GM18498 (cell line): Measurements from ENCODE around the gene MCF2L.

ENCODE experiments used
- ATAC-seq: cut with Tn5 transposase; IDR thresholded peaks from one replicate; pipeline ENCODE4 v1.9.1; 2021; ENCODE audit warnings: mild to moderate bottlenecking, moderate library complexity; ENCODE audit not compliant: unreplicated experiment

MCF2L gene

DNA sequence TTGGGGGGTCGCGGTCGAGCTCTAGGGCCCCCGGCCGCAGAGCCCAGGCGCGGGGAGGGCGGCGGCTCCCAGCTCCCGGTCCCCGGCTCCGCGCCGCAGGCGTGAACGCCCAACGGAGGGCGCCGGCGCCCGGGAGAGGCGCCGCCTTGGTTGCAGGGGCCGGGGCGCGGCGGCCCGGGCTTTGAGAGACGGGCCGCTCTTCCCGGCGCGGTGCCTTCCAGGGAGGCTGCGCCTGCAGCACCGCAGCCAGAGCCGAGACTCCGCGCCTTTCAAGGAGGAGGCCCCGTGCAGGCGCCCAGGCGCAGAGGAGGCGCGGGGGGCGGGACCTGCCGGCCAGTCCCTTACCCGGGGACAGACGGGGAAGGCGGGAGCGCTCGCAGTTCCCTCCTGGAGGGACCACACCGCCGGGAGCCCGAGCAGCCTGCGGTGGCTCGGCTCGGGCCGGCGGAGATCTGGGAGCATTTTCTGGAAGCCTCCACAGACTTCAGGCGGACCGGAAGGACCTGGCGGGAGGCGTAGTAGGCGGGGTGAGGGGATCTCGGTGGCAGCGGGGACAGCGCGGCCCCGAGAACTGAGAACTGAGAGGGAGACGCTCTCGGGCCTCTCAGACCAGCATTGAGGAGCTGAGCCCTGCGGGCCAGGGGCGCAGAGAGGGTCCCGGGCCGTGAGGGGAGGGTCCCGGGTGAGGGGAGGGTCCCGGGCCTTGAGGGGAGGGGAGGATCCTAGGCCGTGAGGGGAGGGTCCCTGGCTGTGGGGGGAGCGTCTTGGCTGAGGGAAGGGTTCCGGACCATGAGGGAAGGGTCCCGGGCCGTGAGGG lies 25.5 kb upstream of the MCF2L start:
- ATAC-seq, result peak; percentile 43

GRCh38 chr13:112947796-112948195 lies 21.2 kb upstream of the MCF2L start:
- no peak for ATAC-seq

- ATAC-seq, result no peak
These were observed 17.2 kb upstream of the MCF2L start for GRCh38 chr13:112951674-112952371.

DNA sequence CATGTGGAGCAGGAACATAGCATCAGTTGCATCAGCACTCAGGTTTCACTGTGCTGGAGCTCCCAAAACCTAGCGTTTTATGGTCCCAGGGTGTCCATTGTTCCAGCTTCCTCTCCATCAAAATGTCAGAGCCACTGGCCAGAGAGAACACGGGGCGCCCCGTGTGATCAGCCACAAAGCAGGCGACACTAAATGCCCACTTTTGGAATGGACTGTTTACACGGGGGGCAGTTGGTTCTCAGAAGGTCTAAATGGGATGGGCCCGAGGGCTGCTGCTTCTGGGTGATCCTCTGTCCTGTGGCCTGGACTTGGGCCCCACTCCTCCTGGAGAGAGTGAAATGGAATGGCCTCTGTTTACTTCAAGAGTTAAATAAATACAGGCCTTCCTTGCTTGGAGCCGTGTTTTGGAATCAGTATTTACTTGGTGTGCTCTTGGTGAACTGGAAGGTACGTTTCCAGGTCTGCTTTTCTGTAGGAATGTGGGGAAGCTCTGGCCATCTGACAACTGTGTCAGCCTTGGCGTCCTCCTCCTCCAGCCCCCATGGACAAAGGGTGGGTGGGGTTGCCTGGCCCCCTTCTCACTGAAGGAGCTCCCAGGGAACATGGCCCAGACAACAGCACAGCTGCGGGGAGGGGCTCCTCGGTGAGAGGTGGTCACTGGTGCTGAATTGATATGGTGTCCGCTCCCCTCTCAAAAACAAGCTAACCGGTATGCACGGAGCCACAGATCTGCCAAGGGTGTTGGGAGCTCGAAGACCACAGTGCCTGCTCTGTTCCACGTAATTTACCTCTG lies 16.1 kb upstream of the MCF2L start:
- no peak for ATAC-seq

- ATAC-seq, result no peak
These were observed 15.2 kb upstream of the MCF2L start for GRCh38 chr13:112953591-112954487.

DNA sequence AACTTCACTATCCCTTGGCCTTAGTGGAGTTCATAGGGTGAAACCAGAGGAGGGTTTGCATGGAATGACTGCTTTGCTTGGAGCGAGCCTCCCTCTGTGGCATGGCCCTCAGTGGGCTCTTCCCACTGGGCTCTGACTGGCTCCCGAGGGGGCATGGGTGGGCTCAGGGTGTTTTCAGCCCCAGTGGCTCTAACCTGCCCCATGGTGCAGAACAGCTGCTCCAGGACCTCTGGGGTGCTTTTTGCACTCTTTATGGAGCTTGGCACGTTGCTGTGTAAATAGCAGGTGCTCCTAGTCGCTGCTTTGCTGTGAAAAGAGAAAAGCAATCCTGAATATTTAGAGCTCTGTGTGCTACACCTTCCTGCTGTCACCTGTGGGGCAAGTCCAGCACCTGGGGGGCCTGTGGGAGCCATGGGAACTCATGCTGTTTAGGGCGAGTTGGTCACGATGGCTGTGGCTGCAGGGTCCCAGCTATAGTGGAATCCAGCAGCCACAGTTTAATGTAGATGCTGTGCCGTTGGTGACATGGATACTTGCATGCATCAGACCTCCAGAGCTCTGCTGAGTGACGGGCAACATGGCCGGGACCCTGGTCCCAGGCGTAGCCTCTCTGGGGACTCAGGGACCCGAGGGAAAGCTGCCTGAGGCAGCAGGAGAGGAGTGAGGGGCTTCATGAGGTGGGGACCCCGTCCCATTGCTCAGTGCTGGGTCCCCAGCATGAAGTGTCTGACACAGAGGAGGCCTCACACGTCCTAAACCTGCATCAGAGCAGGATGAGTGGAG lies 14.3 kb upstream of the MCF2L start:
- ATAC-seq, result no peak

DNA sequence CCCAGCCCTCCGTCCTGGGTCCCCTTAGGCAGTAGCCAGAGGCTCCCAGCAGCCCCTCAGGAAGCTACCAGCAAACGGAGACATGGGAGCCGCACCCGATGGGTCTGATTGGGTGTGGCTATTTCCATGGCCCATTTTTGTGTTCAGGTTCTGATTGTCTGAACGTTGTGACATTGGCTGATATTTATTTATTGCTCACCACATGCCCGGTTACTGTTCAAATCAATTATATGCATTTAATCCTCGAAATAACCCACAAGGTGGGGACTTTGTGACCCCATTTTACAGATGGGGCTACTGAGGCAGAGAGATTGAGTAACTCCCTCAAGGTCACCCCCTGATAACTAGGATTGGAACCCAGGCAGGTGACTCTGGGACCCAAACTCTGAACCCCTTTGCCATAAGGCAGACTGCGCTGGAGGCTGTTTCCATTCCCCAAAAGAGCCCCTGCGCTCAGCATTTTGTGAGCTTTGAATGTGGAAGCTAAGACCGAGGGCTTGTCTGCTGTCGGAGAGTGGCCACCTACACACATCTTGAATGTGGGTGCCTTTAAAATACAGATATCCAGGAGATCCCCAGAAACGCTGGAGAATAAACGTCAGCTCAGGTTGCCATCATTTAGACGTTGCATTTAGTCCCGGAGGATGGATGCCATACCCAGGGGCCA lies 13.6 kb upstream of the MCF2L start:
- ATAC-seq, result no peak

- ATAC-seq, result no peak
These were observed 13.1 kb upstream of the MCF2L start for GRCh38 chr13:112955956-112956355.

GRCh38 chr13:112956571-112957294 lies 12.3 kb upstream of the MCF2L start:
- ATAC-seq, result no peak

DNA sequence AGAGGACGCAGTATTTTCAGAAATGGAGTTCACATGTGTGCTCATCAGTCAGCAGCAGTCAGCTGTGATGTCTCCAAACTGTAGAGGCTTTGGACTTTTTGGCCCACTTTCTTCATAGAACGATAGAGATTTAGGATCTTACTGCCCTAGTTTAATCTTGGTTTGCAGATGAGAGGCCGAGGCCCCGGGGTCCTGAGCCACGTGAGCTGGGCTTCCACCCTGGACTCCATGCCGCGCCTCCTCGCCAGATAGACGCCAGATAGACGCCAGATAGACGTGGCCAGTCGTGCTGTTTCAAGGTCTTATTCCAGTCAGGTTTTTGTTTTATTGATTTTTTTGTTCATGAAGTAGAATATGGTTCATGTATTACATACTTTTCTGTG lies 11.7 kb upstream of the MCF2L start:
- ATAC-seq, result no peak

DNA sequence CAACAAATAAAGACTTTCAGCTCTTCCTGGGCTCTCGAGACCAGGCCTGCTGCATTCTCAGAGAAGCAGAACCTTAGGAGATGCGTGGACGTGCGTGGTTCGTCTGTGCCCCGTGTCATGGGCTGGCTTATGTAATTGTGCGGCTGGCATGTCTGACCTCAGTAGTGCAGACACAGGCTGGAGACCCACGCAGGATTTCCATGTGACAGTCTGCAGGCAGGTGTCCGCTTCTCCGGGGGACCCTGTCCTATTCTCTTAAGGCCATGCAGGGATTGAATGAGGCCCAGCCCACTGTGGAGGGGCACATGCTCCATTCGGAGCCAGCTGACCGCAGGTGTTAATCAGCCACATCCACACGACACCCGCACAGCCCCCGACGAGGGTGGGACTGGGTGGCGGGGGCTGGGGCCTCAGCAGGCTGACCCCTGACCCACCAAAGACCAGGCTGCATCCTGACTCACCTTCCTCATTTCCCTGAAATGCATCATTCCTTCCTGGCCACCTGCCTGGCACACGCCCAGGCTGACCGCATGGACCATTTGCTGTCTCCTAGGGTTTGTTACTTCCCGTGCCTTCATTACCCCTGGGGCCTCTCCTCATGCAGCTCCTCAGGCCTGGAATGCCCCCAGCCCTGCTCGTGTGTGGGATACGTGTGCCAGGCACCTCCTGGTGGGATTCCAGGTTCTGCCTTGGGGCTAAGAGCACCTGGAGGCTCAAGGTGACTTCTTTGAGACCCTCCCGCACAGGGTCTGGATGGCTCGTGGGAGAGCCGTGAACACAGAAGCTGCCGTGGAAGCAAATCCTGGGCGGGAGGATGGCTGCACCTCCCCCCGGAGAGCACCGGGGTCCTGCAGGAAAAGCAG lies 10.7 kb upstream of the MCF2L start:
- no peak for ATAC-seq

GRCh38 chr13:112959206-112959605 lies 9.8 kb upstream of the MCF2L start:
- no peak for ATAC-seq

GRCh38 chr13:112959701-112960542 lies 9.1 kb upstream of the MCF2L start:
- no peak for ATAC-seq

GRCh38 chr13:112960706-112961105 lies 8.3 kb upstream of the MCF2L start:
- no peak for ATAC-seq

DNA sequence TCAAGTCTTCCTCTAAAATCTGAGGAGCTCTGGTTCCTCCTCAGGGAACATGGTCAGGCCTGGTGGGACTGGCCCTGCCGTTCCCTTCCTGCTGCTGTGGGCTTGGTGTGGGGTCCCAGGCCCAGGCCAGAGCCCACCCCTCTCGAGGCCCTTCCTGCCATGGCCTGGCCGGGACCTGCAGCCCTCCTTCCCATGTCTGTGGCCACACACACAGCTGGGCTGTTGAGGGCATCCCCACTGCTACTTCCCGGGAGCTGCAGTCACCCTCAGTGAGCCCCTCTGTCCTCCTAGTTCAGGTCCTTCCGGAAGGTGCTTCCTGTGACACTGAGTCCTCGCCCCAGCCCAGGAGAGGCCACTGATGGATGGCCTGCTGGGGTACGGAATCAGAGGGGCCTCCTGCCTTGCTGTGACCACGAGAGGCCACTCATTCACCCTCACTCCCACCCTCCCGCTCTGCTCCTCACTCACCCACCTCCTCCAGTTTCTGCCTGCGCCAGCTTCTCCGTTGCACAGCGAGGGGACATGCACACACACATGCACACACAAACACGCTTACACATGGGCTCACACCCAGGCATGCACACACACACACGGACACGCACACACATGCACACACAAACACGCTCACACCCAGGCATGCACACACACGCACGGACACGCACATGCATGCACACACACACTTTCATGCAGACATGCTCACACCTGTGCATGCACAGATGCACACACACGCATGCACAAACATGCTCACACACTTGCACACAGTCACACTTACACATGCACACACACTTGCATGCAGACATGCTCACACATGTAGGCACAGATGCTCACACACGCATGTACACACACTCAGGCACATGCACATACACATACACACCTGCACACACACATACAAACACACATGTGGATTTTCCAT lies 7.3 kb upstream of the MCF2L start:
- ATAC-seq, result no peak

GRCh38 chr13:112962396-112962795 lies 6.6 kb upstream of the MCF2L start:
- no peak for ATAC-seq
